GM13977 (cell line): ENCODE results near the gene CFAP61.
"Not testable (repeated sequence)": the region's sequence is repeated elsewhere in the genome, so short reads cannot be mapped to it uniquely, and the experiment has no call there.

ENCODE experiments used
- DNase-seq: peaks from one replicate; pipeline ENCODE4 v3.0.0; 2012; ENCODE audit warnings: low spot score
- in situ Hi-C: fragments of 300-500 bp; cut with MboI; formaldehyde crosslinking; loops from one replicate; pipeline ENCODE4 v1.12.0; 2022; ENCODE audit warnings: low sequenced_read_pairs, low pct_unique_long_range_greater_than_20kb, mixed read lengths, inconsistent platforms; ENCODE audit not compliant: unreplicated experiment
- TF ChIP-seq, protein P1 (sequence below): IDR thresholded peaks from 2 replicates; pipeline ENCODE4 v1.5.1; 2012; ENCODE audit warnings: mild to moderate bottlenecking, control low read depth; ENCODE audit not compliant: insufficient read depth; ENCODE audit errors: extremely low read depth, missing control alignments

Gene CFAP61

GRCh38 chr20:20233041-20233514 lies 180.7 kb downstream of the CFAP61 start:
- TF ChIP-seq, protein P1, sequence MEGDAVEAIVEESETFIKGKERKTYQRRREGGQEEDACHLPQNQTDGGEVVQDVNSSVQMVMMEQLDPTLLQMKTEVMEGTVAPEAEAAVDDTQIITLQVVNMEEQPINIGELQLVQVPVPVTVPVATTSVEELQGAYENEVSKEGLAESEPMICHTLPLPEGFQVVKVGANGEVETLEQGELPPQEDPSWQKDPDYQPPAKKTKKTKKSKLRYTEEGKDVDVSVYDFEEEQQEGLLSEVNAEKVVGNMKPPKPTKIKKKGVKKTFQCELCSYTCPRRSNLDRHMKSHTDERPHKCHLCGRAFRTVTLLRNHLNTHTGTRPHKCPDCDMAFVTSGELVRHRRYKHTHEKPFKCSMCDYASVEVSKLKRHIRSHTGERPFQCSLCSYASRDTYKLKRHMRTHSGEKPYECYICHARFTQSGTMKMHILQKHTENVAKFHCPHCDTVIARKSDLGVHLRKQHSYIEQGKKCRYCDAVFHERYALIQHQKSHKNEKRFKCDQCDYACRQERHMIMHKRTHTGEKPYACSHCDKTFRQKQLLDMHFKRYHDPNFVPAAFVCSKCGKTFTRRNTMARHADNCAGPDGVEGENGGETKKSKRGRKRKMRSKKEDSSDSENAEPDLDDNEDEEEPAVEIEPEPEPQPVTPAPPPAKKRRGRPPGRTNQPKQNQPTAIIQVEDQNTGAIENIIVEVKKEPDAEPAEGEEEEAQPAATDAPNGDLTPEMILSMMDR: no peak
- no peak for DNase-seq
- in situ Hi-C loops: loop anchor here (25.0 kb wide), 1 partner anchor 146 kb away; no protein-coding TSS in a partner anchor

GRCh38 chr20:20235681-20236080 lies 183.3 kb downstream of the CFAP61 start:
- DNase-seq: no peak
- in situ Hi-C loops: loop anchor here (25.0 kb wide), 1 partner anchor 148 kb away; no protein-coding TSS in a partner anchor
- TF ChIP-seq, protein P1: no peak

GRCh38 chr20:20237093-20237959 lies 185.0 kb downstream of the CFAP61 start:
- TF ChIP-seq, protein P1: peak; percentile 78
- in situ Hi-C loops: loop anchor here (25.0 kb wide), 1 partner anchor 150 kb away; no protein-coding TSS in a partner anchor
- peak; percentile 72 for DNase-seq

GRCh38 chr20:20241976-20242375 lies 189.6 kb downstream of the CFAP61 start:
- DNase-seq: no peak
- in situ Hi-C loops: loop anchor here (25.0 kb wide), 1 partner anchor 155 kb away; no protein-coding TSS in a partner anchor
- TF ChIP-seq, protein P1: no peak

DNA sequence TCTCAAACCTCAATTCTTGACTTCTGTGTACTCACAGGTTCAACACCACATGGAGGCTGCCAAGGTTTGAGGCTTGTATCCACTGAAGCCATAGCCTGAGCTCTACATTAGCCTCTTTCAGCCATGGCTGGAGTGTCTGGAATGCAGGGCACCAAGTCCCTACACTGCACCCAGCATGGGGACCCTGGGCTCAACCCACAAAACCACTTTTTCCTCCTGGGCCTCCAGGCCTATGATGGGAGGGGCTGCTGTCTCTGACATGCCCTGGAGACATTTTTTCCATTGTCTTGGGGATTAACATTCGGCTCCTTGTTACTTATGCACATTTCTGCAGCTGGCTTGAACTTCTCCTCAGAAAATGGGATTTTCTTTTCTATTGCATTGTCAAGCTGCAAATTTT lies 192.1 kb downstream of the CFAP61 start:
- DNase-seq: not testable (repeated sequence)
- in situ Hi-C loops: loop anchor here (25.0 kb wide), 1 partner anchor 157 kb away; no protein-coding TSS in a partner anchor

GRCh38 chr20:20246996-20247633 lies 194.8 kb downstream of the CFAP61 start:
- DNase-seq: no peak
- TF ChIP-seq, protein P1: no peak
- in situ Hi-C loops: loop anchor here (25.0 kb wide), 1 partner anchor 160 kb away; no protein-coding TSS in a partner anchor
